ENCODE data around the gene ATP11A.
A peak's percentile ranks its signal among the peaks of the same experiment; 100 is the strongest.
"Not testable (repeated sequence)": the region's sequence is repeated elsewhere in the genome, so short reads cannot be mapped to it uniquely, and the experiment has no call there.

Gene ATP11A

DNA sequence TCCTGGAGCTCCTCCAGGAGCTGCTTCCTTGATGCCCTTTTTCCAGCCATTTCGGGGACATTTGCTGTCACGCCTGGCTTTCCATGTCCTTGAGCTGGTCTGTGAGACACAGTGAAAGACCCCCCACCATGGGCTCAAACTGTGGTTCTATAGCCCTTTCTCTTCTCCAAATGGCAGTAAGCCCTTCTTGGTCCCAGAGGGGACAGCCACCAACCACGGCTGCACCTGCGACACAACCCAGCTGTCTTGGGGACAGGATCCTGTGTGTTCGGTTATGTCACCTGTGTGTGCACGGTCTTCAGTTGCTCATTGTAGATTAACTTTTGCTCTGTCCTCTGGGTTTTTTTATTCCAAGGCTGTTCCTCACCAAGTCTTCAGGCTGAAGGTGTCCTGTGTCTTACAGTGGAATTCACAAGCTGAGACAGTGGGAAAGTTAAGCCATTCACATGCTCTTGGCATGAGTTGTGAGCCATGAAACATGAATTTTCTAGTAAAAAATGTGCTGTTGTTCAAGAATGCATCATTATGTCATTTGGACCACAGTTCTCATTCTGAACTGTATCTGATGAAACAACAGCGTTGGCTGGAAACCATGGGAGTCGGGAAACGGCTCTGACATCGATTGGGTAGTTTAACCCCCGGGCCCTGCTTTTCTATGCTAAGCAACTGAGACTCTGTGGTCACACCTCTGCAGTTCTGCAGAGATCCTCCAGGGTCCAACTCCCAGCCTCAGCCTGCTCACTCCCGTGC lies 149.7 kb downstream of the ATP11A start:
- peak; percentile 74 for DNase-seq (ENCODE audit: low read depth)

DNA sequence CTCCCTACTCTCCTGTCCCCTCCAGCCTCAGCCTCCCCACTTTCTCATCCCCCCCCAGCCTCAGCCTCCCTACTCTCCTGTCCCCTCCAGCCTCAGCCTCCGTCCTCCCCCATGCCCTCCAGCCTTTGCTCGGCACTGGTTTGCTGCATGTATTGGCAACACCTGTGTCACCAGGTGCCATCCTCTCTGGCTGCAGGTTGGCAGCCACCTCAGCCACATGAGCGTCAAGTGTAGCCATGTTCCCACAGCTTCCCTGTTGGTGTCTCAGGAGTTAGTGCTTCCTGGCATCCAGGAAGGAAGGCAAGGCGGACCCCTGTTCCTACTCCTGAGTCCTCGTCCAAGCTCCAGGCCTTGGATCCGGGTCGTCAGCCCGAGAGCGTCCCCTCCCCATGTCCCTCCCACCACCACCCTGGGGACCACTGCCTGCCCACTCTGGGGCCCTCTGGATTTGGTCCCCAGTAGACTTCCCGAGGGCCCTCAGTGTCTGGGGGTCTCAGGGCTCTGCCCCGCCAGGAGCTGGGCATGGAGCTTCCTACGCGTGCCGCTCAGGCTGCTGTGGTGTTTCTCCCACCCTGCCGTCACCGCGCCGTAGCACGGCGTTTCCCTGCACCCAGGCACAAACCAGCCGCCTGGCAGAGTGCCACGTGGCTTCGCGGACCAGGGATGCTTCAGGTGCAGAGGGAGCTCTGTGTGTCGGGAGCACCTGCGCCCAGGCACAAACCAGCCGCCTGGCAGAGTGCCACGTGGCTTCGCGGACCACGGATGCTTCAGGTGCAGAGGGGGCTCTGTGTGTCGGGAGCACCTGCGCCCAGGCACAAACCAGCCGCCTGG lies 150.8 kb downstream of the ATP11A start:
- no peak for DNase-seq (ENCODE audit: low read depth)

DNA sequence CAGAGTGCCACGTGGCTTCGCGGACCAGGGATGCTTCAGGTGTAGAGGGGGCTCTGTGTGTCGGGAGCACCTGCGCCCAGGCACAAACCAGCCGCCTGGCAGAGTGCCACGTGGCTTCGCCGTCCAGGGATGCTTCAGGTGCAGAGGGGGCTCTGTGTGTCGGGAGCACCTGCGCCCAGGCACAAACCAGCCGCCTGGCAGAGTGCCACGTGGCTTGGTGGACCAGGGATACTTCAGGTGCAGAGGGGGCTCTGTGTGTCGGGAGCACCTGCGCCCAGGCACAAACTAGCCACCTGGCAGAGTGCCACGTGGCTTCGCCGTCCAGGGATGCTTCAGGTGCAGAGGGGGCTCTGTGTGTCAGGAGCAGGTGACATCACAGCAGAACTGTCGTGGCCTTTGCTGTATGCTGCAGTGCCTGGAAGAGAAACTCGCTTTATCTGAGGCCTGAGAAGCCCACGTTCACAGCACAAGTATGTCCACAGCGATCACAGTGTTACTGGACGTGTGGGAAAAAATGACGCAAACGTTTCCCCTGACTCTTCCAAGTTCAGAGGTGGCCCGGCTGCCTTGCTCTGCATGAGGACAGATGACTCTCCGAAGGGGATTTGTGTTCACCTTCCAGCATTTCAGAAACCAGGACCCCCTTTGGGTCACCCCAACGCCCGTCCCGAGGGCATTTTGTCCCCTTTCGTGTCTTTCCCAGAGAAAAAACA lies 151.6 kb downstream of the ATP11A start:
- not testable (repeated sequence) for DNase-seq (ENCODE audit: low read depth)

DNA sequence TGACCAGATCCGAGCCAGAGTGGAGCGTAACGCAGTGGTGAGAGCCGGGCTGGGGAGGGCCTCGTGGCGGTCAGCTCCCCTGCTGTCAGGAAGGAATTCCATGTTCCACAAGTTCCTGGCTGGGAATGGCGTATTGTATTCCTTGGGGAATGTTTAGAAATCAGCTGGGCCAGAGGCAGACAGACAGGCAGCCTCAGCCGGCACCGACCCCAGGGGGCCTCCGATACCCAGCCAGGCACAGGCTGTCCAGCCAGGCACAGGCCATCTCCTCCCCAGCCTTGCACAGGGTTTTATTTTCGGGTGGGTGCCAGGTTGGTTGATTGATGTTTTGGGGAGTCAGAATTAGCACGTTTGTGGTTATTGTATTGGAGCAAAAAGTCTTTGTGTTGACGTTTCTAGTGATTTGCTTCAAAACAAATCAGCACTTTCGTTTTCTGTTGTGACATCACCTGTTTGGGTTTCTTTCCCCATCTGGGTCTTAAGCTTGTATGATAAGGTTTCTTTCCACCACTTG lies 152.6 kb downstream of the ATP11A start:
- no peak for DNase-seq (ENCODE audit: low read depth)

DNA sequence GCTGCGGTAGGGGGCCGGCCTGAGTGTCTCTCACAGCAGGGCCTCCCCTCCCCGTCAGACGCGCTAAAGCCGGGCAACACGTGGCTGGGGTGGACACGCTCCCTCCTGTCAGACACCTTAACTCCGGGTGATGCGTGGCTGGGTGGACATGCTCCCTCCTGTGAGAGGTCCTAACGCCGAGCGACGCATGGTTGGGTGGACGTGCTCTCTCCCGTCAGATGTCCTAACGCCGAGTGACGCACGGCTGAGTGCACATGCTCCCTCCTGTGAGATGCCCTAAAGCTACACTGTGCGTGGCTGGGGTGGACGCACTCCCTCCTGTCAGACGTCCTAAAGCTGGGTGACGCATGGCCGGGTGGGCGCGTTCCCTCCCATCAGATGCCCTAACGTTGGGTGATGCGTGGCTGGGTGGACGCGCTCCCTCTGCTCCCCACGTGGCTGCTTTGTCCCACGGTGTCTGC lies 153.1 kb downstream of the ATP11A start:
- no peak for DNase-seq (ENCODE audit: low read depth)

DNA sequence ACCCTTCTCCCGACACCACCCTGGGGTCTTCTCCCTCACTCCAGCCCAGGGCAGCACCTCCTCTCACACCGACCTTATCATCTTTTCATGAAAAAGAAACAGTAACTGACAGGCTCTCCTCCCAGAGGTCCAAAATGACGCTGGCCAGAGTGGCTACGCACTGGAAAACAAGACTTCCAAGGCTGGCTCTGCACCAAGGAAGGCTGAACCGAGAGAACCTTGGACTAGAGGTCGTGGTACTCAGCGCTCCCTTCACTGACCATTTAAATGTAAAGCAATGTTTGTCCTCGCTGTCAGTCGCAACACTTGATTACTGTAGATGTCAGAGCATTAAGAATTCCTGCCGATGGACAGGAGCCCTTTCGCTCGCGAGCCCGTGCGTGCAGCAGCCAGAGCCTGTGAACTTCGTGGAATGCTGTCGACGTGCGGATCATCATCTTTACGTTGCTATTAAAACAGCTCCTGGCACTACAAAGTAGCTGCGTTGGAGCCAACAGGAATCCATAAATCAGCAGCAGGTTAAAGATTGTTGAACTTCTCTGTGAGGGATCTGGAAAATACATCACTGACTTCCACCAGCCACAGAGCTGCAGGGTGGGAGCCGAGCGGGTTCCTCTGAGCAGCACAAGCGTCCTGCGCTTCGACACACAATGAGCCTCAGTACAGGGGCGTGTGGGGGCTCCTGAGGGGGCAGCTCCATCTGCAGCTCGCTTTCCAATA lies 153.7 kb downstream of the ATP11A start:
- no peak for DNase-seq (ENCODE audit: low read depth)

DNA sequence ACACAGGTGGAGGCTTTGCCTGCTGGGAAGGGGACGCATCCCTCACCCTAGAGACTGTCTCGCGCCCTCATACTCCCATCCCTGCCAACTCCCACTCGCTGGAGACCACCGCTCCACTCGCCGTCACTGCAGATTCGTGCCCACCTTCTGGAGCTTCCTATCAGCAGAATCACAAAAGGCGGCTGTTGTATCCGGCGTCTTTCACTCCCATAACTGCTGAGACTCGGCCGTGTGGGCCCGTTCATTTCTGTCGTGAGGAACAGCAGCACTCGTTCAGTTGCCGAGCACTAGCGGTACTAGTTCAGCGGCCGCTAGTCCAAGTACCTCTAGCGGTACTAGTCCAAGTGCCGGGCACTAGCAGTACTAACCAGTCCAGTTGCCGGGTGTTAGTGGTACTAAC lies 154.6 kb downstream of the ATP11A start:
- no peak for DNase-seq (ENCODE audit: low read depth)

DNA sequence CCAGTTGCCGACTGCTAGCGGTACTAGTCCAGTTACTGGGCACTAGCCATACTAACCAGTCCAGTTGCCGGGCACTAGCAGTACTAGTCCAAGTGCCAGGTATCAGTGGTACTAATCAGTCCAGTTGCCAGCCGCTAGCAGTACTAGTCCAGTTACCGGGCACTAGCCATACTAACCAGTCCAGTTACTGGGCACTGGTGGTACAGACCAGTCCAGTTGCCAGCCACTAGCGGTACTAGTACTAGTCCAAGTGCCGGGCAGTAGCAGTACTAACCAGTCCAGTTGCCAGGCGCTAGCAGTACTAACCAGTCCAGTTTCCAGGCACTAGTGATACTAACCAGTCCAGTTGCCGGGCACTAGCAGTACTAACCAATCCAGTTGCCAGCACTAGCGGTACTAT lies 155.0 kb downstream of the ATP11A start:
- DNase-seq (ENCODE audit: low read depth) = no peak

DNA sequence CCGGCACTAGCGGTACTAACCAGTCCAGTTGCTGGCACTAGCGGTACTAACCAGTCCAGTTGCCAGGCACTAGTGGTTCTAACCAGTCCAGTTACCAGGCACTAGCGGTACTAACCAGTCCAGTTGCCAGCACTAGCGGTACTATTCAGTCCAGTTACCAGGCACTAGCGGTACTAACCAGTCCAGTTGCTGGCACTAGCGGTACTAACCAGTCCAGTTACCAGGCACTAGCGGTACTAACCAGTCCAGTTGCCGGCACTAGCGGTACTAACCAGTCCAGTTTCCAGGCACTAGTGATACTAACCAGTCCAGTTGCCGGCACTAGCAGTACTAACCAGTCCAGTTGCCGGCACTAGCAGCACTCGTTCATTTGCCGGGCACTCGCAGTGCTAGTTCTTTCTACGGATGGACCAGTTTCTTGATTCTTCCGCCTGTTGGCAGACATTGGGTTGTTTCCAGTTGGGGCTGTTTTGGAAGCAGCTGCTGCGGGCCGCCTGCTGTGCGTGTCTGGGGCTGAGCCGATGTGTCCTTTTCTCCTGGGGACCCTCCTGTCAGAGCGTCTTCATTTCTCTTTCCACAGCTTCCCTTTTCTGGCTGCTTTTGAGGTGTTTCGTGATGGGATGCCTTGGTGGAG lies 155.8 kb downstream of the ATP11A start:
- no peak for DNase-seq (ENCODE audit: low read depth)

DNA sequence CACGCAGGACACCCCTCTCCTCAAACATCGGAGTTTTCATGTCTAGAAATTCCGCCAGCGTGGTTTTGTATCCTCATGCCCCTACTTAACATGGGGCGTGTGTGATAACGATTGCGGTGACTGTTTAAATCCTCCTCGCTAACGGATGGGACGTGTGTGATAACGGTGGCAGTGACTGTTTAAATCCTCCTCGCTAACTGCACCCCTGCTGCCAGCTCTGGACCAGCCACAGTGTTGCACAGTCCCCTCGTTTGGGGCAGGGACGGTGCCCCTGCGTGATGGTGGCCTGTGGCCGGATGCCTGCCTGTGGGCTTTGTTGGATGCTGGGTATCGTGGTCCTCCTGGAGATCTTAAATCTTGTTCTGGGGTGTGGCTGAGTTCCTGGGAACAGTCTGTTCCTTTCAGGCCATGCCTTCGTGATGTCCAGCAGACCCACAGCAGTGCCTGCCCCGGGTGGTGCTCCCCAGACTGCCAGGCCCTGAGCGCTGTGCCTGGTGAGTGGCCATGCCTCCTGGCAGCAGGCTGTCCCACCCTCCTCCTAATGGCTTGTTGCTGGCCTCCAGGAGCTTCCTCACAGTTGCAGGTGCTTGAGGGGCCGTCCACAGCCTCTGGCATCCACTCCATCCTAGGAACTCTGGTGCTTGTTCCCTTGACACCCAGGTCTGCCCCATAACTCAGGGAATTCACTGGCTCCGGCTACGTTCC lies 156.7 kb downstream of the ATP11A start:
- no peak for DNase-seq (ENCODE audit: low read depth)

DNA sequence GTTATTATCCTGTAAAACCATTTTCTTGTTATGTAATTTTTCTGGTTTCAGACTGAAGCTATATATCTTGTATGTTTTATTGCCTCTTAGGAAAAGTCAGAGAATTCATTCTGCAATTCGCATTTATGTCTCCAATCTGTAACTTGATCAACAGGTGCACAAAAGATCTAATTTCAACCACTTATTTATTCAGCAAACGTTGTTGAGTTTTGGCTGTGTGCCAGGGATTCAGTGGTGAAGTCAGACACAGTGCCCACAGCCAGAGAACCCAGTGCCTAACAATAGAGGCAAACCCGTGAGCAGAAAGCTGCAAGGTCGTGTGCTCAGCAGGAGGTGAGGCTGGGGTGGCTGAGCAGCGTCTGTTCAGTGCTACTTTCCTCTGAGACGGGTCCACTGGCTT lies 159.7 kb downstream of the ATP11A start:
- DNase-seq (ENCODE audit: low read depth) = no peak

DNA sequence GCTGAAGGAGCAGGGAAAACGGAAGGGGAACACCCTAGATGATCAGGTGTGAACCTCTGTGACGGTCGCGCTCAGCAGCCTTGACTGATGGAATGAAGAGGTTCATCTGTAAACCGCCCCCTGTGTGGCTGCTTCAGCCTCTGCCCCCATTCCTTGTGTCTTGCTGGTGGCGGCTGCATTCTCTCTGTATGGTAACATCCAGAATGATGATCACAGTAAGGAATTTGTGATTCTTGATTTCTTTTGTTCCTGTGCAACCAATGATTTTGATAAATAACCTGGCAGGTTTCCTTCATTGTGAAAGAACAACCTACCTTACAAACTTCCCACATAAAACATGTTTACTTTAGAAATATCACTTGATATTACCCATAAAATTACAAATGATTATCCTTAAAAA lies 160.4 kb downstream of the ATP11A start:
- DNase-seq (ENCODE audit: low read depth) = no peak

DNA sequence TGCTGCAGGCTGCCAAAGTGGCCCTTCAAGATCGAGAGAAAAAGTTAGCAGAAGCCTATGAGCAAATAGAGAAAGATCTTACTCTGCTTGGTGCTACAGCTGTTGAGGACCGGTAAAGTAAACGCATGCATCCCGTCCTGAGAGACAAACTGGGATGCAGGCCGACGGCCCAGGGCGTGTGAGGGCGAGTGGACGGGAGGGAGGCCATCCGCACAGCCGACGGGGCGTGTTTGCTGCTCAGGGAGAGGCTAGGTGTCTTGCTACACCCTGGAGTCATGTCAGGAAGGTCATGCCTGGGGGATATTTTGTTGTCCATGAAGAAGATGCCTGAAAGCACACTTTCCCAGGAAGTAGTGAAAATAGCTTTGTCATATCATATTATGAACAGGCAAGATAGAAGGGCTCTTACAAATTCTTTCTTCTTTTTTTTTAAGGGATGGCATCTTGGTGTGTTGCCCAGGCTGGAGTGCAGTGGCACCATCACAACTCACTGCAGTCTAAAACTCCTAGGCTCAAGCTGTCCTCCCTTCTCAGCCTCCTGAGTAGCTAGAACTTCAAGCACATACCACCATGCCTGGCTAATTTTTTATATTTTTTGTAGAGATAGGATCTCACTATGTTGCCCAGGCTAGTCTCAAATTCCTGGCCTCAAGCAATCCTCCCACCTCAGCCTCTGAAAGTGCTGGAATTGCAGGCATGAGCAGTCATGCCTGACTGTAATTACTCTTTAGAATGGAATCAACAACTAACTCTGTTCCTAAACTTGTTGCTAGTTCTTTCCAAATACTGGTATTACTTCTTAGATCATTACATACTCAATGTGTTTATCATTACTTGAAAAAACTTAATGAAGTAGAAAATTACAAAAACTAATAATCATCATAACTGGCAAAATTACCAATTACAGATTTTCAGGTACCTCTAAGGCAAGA lies 161.5 kb downstream of the ATP11A start:
- no peak for DNase-seq (ENCODE audit: low read depth)

DNA sequence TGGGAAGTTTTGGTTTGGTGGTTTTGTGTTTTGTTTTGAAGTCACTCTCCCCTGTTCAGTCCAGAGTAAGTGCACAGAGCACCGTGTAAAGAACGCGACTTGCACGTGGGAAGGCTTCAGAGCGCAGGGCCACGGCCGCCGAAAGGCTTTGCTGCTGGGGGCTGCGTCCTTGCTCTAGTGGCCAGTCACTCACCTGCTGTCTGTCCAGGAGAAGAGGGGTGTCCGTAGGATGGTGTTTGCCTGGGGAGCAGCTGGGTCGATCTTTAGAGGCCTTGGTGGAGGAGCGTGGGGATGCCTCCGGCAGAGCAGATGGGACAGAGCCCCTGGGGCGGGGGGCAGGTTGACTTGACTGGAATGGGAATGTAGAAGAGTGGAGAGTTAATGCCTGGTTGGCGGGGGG lies 162.6 kb downstream of the ATP11A start:
- DNase-seq (ENCODE audit: low read depth) = no peak

DNA sequence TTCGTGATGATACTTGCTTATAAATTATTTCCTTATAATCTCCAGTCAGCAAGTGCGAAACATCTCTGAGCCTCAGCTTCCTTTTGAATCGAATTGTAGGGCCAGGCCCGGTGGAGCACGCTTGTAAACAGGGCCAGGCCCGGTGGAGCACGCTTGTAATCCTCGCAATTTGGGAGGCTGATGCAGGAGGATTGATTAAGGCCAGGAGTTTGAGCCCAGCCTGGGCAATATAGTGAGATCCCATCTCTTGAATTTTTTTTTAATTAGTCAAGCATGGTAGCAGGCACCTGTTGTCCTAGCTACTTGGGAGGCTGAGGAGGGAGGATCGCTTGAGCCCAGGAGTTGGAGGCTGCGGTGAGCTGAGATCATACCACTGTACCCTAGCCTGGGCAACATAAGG lies 163.0 kb downstream of the ATP11A start:
- DNase-seq (ENCODE audit: low read depth) = no peak

DNA sequence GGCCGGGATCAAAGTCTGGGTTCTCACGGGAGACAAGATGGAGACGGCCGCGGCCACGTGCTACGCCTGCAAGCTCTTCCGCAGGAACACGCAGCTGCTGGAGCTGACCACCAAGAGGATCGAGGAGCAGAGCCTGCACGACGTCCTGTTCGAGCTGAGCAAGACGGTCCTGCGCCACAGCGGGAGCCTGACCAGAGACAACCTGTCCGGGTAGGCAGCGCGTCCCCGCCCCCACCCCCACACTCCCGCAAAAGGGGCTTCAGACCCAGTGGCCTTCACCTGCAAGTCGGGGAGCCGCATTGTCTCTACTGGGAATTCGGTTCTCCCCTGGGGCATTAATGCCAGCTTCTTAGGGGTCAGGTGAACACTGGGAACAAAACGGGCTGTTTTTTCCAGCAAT lies 164.5 kb downstream of the ATP11A start:
- DNase-seq (ENCODE audit: low read depth) = no peak

DNA sequence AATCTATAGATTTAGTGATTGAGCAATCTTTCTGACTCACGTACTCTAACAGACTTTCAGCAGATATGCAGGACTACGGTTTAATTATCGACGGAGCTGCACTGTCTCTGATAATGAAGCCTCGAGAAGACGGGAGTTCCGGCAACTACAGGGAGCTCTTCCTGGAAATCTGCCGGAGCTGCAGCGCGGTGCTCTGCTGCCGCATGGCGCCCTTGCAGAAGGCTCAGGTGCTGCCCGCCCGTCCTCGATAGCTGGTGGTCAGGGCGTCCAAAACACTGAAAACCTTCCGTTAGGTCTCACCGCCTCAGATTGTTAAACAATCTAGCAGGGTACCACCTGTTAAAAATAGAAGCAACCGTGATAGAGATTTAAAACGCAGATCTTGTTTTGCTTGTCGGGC lies 166.0 kb downstream of the ATP11A start:
- no peak for DNase-seq (ENCODE audit: low read depth)

DNA sequence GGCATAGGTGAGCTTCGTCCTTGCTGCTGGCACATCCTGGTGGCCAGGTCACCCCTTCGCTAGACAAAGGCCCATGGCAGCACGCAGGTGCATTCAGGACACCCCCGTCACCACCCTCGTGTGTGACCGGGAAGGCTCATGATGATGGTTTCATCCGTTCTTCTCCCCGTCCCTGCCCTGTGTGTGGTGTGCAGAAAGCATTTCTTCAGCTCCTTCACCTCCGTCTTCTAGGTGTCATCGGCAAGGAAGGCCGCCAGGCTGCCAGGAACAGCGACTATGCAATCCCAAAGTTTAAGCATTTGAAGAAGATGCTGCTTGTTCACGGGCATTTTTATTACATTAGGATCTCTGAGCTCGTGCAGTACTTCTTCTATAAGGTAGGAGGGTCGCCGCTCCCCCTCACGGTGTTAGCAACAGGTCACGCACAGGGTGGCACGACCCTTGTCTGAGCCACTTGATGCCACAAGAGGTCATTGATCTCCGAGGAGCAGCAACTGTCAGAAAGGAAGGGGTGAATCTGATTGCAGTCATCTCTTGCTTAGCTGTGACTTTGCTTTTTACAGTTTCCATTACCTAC lies 168.2 kb downstream of the ATP11A start:
- DNase-seq (ENCODE audit: low read depth) = no peak

DNA sequence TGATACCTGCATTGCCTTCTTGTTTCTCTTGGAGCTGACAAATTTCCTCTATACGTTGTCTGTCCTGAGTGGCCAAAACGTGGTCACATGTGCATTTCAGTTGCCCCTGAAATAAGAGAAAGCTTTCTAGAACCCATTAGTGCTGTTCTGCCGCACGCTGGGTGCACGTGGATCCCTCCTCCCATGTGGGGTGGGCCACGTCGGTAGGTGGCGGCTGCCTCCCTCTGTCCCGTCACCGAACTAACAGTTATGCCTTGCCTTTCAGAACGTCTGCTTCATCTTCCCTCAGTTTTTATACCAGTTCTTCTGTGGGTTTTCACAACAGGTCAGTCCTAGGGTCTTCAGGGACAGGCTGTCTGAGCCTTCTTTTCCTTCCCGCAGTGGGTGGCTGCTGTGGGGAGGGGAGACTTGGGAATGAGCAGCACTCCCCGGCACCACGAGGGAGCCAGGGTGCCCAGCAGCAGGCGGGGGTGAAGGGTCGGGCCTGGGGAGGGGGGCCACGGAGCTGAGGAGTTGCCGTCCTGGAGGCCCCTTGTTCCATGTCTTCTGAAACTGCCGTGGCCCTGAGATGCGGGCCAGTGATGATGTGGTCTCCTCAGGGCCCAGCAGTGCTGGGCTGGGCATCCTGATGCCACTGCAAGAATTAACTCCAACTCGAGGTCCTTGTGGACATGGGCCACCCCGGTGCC lies 169.4 kb downstream of the ATP11A start:
- no peak for DNase-seq (ENCODE audit: low read depth)

Data from GM04504 (cell line).